ENCODE results near the gene AIRE. TPM values are rescaled to one million over a fixed set of nuclear protein-coding genes. Genes with fewer than 3 reads are reported as not detected.

AIRE gene
- total RNA-seq, 1 experiment from 2014 or later: 0.17 TPM

- TF ChIP-seq CTCF (conservative IDR thresholded peaks at IDR 0.05): no peak
- H3K36me3 Mint-ChIP-seq (ENCODE audit: insufficient read depth in 1 of 3, low read depth in 3 of 3): peaks cover 8 to 24% (median 22%) of the 10 kb centered on the region in 3 experiments
These were observed 28.5 kb downstream of the AIRE start for GRCh38 chr21:44314128-44314527.

More at GRCh38 chr21:44314128-44314527, 28.5 kb downstream of the AIRE start:
- no peak overlapping the region for H3K18ac ChIP-seq (ENCODE audit: insufficient read length, low read depth, low read length)
- no peak for DNase-seq
- WGBS (ENCODE audit: extremely low coverage, insufficient read length, low lambda C conversion rate): no CpG with 5 or more reads among the region's 15 CpGs
- H3K9ac ChIP-seq (ENCODE audit: extremely low read depth, insufficient read length, low read length): no peak overlapping the region
- H3T11ph ChIP-seq (ENCODE audit: low read length): no peak overlapping the region
- Mint-ChIP-seq H3K27ac (peak overlapping the region in 1 of 3 experiments; percentile 80; a peak in 1 of 7 replicates), H3K27me3 (ENCODE audit: low read depth) (no peaks in the 10 kb centered on the region), H3K9me3 (no peaks in the 10 kb centered on the region), H3K4me1 (no peaks in the 10 kb centered on the region), H3K4me3 (no peak overlapping the region)
- no peaks in the 10 kb centered on the region for H3K9me3 ChIP-seq (ENCODE audit: control insufficient read depth, low read depth, low read length)
- no peaks in the 10 kb centered on the region for H3K23me2 ChIP-seq (ENCODE audit: insufficient read length, low read depth, low read length, poor library complexity, severe bottlenecking)
- H3K4me2 ChIP-seq (ENCODE audit: insufficient read depth, insufficient read length, low read length): no peak overlapping the region
- no peak overlapping the region for H2BK5ac ChIP-seq (ENCODE audit: insufficient read length, low read length)
- H3K14ac ChIP-seq (ENCODE audit: insufficient read depth, low read length): no peak overlapping the region
- no peak overlapping the region for H4K8ac ChIP-seq (replicated peaks; ENCODE audit: insufficient read length, low read depth, low read length)
- no peak overlapping the region for H4K5ac ChIP-seq (ENCODE audit: insufficient read length, low read depth, low read length)
- H4K20me1 ChIP-seq (ENCODE audit: control insufficient read depth, insufficient read depth, insufficient read length): no peaks in the 10 kb centered on the region
- H3K79me2 ChIP-seq (ENCODE audit: insufficient read depth, low read length): no peaks in the 10 kb centered on the region
- no peak overlapping the region for H2BK15ac ChIP-seq (ENCODE audit: low read depth, low read length)
- no peaks in the 10 kb centered on the region for H3K27me3 ChIP-seq (ENCODE audit: insufficient read depth, low read length)
- no peak overlapping the region for H2BK12ac ChIP-seq (ENCODE audit: insufficient read length, low read depth, low read length)
- no peaks in the 10 kb centered on the region for H3K4me1 ChIP-seq (ENCODE audit: insufficient read depth, low read length)
- no peak overlapping the region for H3K56ac ChIP-seq (ENCODE audit: insufficient read length, low read depth, low read length)
- H2BK120ac ChIP-seq (ENCODE audit: low read depth, low read length, poor library complexity, severe bottlenecking): no peak overlapping the region
- H2AK5ac ChIP-seq (ENCODE audit: insufficient read length, low read length): no peak overlapping the region
- H3K79me1 ChIP-seq (ENCODE audit: insufficient read depth, low read depth, low read length, poor library complexity, severe bottlenecking): no peaks in the 10 kb centered on the region
- no peak overlapping the region for H4K91ac ChIP-seq (ENCODE audit: insufficient read length, low read depth, low read length)
- H3K23ac ChIP-seq (ENCODE audit: insufficient read length, low read depth, low read length): no peak overlapping the region
- H3K4ac ChIP-seq (ENCODE audit: low read depth, low read length): no peak overlapping the region
- no peak overlapping the region for H2BK20ac ChIP-seq (ENCODE audit: low read depth, low read length, poor library complexity, severe bottlenecking)
- no peak overlapping the region for H2AFZ ChIP-seq (ENCODE audit: low read length)
- no peak overlapping the region for H3K27ac ChIP-seq (ENCODE audit: insufficient read length, low read depth, low read length)
